Measurements from ENCODE around the gene MUSK. TPM values are rescaled to one million over a fixed set of nuclear protein-coding genes. Genes with fewer than 3 reads are reported as not detected.

Gene MUSK
- total RNA-seq, 5 donors from 2014 or later (not counting 1 experiment from before 2014, with no cell fraction given), result not detected

GRCh38 chr9:110655754-110656641, 12.6 kb upstream of the MUSK start:
- POLR2A ChIA-PET, result no interaction called here
- no peaks in the 10 kb centered on the region for H3K36me3 Mint-ChIP-seq

GRCh38 chr9:110659891-110660541, 8.6 kb upstream of the MUSK start:
- Histone ChIP-seq H3K36me3 (ENCODE audit: control insufficient read depth in 2 of 2, extremely low read depth in 1 of 2, insufficient read depth in 1 of 2, low read length in 1 of 2) (no peaks in the 10 kb centered on the region), H3K9me3 (no peaks in the 10 kb centered on the region), H3K27me3 (replicated peaks in 1 of 2; ENCODE audit: control insufficient read depth in 2 of 2, extremely low read depth in 1 of 2, insufficient read depth in 2 of 2, low read length in 1 of 2) (no peaks in the 10 kb centered on the region), H3K27ac (ENCODE audit: low read length) (no peak overlapping the region), H3K4me1 (ENCODE audit: control insufficient read depth in 1 of 2, extremely low read depth in 1 of 2, insufficient read depth in 2 of 2, low read length in 2 of 2) (no peaks in the 10 kb centered on the region), H3K4me3 (ENCODE audit: control insufficient read depth in 1 of 2, extremely low read depth in 1 of 2, low read length in 1 of 2) (no peak overlapping the region)
- Mint-ChIP-seq H3K27ac (no peak overlapping the region), H3K9me3 (peaks cover 3 to 15% (median 4%) of the 10 kb centered on the region in 3 donors), H3K4me3 (no peak overlapping the region), H3K36me3 (no peaks in the 10 kb centered on the region), H3K4me1 (no peaks in the 10 kb centered on the region), H3K27me3 (no peaks in the 10 kb centered on the region)
- CTCF ChIA-PET, result no interaction called here
- no CpG with 5 or more reads among the region's 2 CpGs for WGBS (ENCODE audit: insufficient coverage)
- no peak for ATAC-seq (replicated peaks in 1 of 4)
- POLR2A ChIA-PET, result no interaction called here
- DNase-seq, result no peak

More at GRCh38 chr9:110655754-110656641, 12.6 kb upstream of the MUSK start:
- Histone ChIP-seq H3K4me3 (ENCODE audit: control insufficient read depth in 1 of 2, extremely low read depth in 1 of 2, low read length in 1 of 2) (no peak overlapping the region), H3K4me1 (ENCODE audit: control insufficient read depth in 1 of 2, extremely low read depth in 1 of 2, insufficient read depth in 2 of 2, low read length in 2 of 2) (no peaks in the 10 kb centered on the region), H3K9me3 (no peaks in the 10 kb centered on the region), H3K27me3 (replicated peaks in 1 of 2; ENCODE audit: control insufficient read depth in 2 of 2, extremely low read depth in 1 of 2, insufficient read depth in 2 of 2, low read length in 1 of 2) (no peaks in the 10 kb centered on the region), H3K36me3 (ENCODE audit: control insufficient read depth in 2 of 2, extremely low read depth in 1 of 2, insufficient read depth in 1 of 2, low read length in 1 of 2) (no peaks in the 10 kb centered on the region), H3K27ac (ENCODE audit: low read length) (no peak overlapping the region)
- no peak for ATAC-seq (replicated peaks in 1 of 4)
- 80% methylated on average over 2 of the region's 6 CpGs for WGBS (ENCODE audit: insufficient coverage)
- Mint-ChIP-seq H3K9me3 (peaks cover 3 to 15% (median 4%) of the 10 kb centered on the region in 3 donors), H3K27me3 (no peaks in the 10 kb centered on the region), H3K27ac (no peak overlapping the region), H3K4me3 (no peak overlapping the region), H3K4me1 (no peaks in the 10 kb centered on the region)
- DNase-seq, result no peak
- CTCF ChIA-PET, result no interaction called here

- Mint-ChIP-seq H3K27me3 (no peaks in the 10 kb centered on the region), H3K36me3 (no peaks in the 10 kb centered on the region), H3K9me3 (no peaks in the 10 kb centered on the region), H3K4me3 (no peak overlapping the region), H3K4me1 (no peaks in the 10 kb centered on the region), H3K27ac (no peak overlapping the region)
- no peak overlapping the region for H3K27ac ChIP-seq (ENCODE audit: low read length)
- ATAC-seq (replicated peaks in 1 of 4) (no peak), DNase-seq (no peak)
- H3K4me1 ChIP-seq (ENCODE audit: control insufficient read depth in 1 of 2, extremely low read depth in 1 of 2, insufficient read depth in 2 of 2, low read length in 2 of 2), result no peaks in the 10 kb centered on the region
- H3K27me3 ChIP-seq (replicated peaks in 1 of 2; ENCODE audit: control insufficient read depth in 2 of 2, extremely low read depth in 1 of 2, insufficient read depth in 2 of 2, low read length in 1 of 2), result no peaks in the 10 kb centered on the region
- ChIA-PET POLR2A (no interaction called here), CTCF (no interaction called here)
- 100% methylated on average over 1 of the region's 5 CpGs for WGBS (ENCODE audit: insufficient coverage)
- H3K4me3 ChIP-seq (ENCODE audit: control insufficient read depth in 1 of 2, extremely low read depth in 1 of 2, low read length in 1 of 2), result no peak overlapping the region
- no peaks in the 10 kb centered on the region for H3K9me3 ChIP-seq
- no peaks in the 10 kb centered on the region for H3K36me3 ChIP-seq (ENCODE audit: control insufficient read depth in 2 of 2, extremely low read depth in 1 of 2, insufficient read depth in 1 of 2, low read length in 1 of 2)
Observed at GRCh38 chr9:110669433-110669832, 842 bp downstream of the MUSK start.

GRCh38 chr9:110671849-110672248, 3.3 kb downstream of the MUSK start:
- no peak for DNase-seq
- H3K4me3 ChIP-seq (ENCODE audit: control insufficient read depth in 1 of 2, extremely low read depth in 1 of 2, low read length in 1 of 2), result no peak overlapping the region
- no peaks in the 10 kb centered on the region for H3K36me3 Mint-ChIP-seq
- no CpG with 5 or more reads among the region's 4 CpGs for WGBS (ENCODE audit: insufficient coverage)
- H3K4me1 Mint-ChIP-seq, result no peaks in the 10 kb centered on the region
- H3K27me3 ChIP-seq (replicated peaks in 1 of 2; ENCODE audit: control insufficient read depth in 2 of 2, extremely low read depth in 1 of 2, insufficient read depth in 2 of 2, low read length in 1 of 2), result no peaks in the 10 kb centered on the region
- no peaks in the 10 kb centered on the region for H3K36me3 ChIP-seq (ENCODE audit: control insufficient read depth in 2 of 2, extremely low read depth in 1 of 2, insufficient read depth in 1 of 2, low read length in 1 of 2)
- no peak overlapping the region for H3K4me3 Mint-ChIP-seq
- H3K27ac Mint-ChIP-seq, result no peak overlapping the region
- ATAC-seq (replicated peaks in 1 of 4), result no peak
- no peaks in the 10 kb centered on the region for H3K9me3 ChIP-seq
- ChIA-PET POLR2A (no interaction called here), CTCF (no interaction called here)
- peaks cover 0 to 2% (median under 1%) of the 10 kb centered on the region in 3 donors for H3K9me3 Mint-ChIP-seq
- H3K27me3 Mint-ChIP-seq, result no peaks in the 10 kb centered on the region
- H3K4me1 ChIP-seq (ENCODE audit: control insufficient read depth in 1 of 2, extremely low read depth in 1 of 2, insufficient read depth in 2 of 2, low read length in 2 of 2), result no peaks in the 10 kb centered on the region
- no peak overlapping the region for H3K27ac ChIP-seq (ENCODE audit: low read length)

- DNase-seq, result no peak
- Histone ChIP-seq H3K4me3 (ENCODE audit: control insufficient read depth in 1 of 2, extremely low read depth in 1 of 2, low read length in 1 of 2) (no peak overlapping the region), H3K27me3 (replicated peaks in 1 of 2; ENCODE audit: control insufficient read depth in 2 of 2, extremely low read depth in 1 of 2, insufficient read depth in 2 of 2, low read length in 1 of 2) (no peaks in the 10 kb centered on the region), H3K27ac (ENCODE audit: low read length) (no peak overlapping the region), H3K36me3 (ENCODE audit: control insufficient read depth in 2 of 2, extremely low read depth in 1 of 2, insufficient read depth in 1 of 2, low read length in 1 of 2) (no peaks in the 10 kb centered on the region), H3K9me3 (no peaks in the 10 kb centered on the region), H3K4me1 (ENCODE audit: control insufficient read depth in 1 of 2, extremely low read depth in 1 of 2, insufficient read depth in 2 of 2, low read length in 2 of 2) (no peaks in the 10 kb centered on the region)
- ChIA-PET CTCF (no interaction called here), POLR2A (no interaction called here)
- ATAC-seq (replicated peaks in 1 of 4), result no peak
- peaks cover 0 to 5% (median 2%) of the 10 kb centered on the region in 3 donors for H3K9me3 Mint-ChIP-seq
- no peaks in the 10 kb centered on the region for H3K4me1 Mint-ChIP-seq
- H3K4me3 Mint-ChIP-seq, result no peak overlapping the region
- H3K27ac Mint-ChIP-seq, result no peak overlapping the region
- no peaks in the 10 kb centered on the region for H3K36me3 Mint-ChIP-seq
- WGBS (ENCODE audit: insufficient coverage), result no CpG with 5 or more reads among the region's 3 CpGs
- no peaks in the 10 kb centered on the region for H3K27me3 Mint-ChIP-seq
Observed at GRCh38 chr9:110672873-110673510, 4.4 kb downstream of the MUSK start.

GRCh38 chr9:110687497-110687896, 18.9 kb downstream of the MUSK start:
- Histone ChIP-seq H3K27me3 (replicated peaks in 1 of 2; ENCODE audit: control insufficient read depth in 2 of 2, extremely low read depth in 1 of 2, insufficient read depth in 2 of 2, low read length in 1 of 2) (no peaks in the 10 kb centered on the region), H3K4me3 (ENCODE audit: control insufficient read depth in 1 of 2, extremely low read depth in 1 of 2, low read length in 1 of 2) (no peak overlapping the region), H3K36me3 (ENCODE audit: control insufficient read depth in 2 of 2, extremely low read depth in 1 of 2, insufficient read depth in 1 of 2, low read length in 1 of 2) (no peaks in the 10 kb centered on the region), H3K27ac (ENCODE audit: low read length) (no peak overlapping the region), H3K9me3 (no peaks in the 10 kb centered on the region), H3K4me1 (ENCODE audit: control insufficient read depth in 1 of 2, extremely low read depth in 1 of 2, insufficient read depth in 2 of 2, low read length in 2 of 2) (no peaks in the 10 kb centered on the region)
- H3K27me3 Mint-ChIP-seq, result peaks cover 0 to 3% of the 10 kb centered on the region in 2 donors
- H3K4me3 Mint-ChIP-seq, result no peak overlapping the region
- H3K4me1 Mint-ChIP-seq, result no peaks in the 10 kb centered on the region
- H3K27ac Mint-ChIP-seq, result no peak overlapping the region
- POLR2A ChIA-PET, result no interaction called here
- CTCF ChIA-PET, result no interaction called here
- 91% methylated on average over 4 of the region's 4 CpGs for WGBS (ENCODE audit: insufficient coverage)
- H3K36me3 Mint-ChIP-seq, result no peaks in the 10 kb centered on the region
- DNase-seq (no peak), ATAC-seq (replicated peaks in 1 of 4) (no peak)
- H3K9me3 Mint-ChIP-seq, result peaks cover 0 to 8% (median 0%) of the 10 kb centered on the region in 3 donors
